GM10248 (cell line): ENCODE measurements around the gene ARL6IP4.

Experiments used
- CTCF ChIA-PET: fragments of 300-600 bp; sonication (Branson Sonifier 250); formaldehyde crosslinking; extraction: SDS; loops from one replicate; lab custom pipeline; 2021; ENCODE audit warnings: antibody characterized with exemption; lab: Yijun Ruan, JAX
- POLR2A ChIA-PET: fragments of 350-650 bp; sonication (Branson Sonifier 250); formaldehyde crosslinking; extraction: SDS; loops from one replicate; lab custom pipeline; 2020; ENCODE audit warnings: antibody characterized with exemption; lab: Yijun Ruan, JAX
- DNase-seq: peaks from one replicate; pipeline ENCODE4 v3.0.0; 2012; ENCODE audit errors: extremely low spot score
- TF ChIP-seq, protein P1 (sequence below): IDR thresholded peaks from 2 replicates; pipeline ENCODE4 v1.5.1; 2012; ENCODE audit warnings: mild to moderate bottlenecking, low read depth; ENCODE audit errors: extremely low read depth, missing control alignments, control extremely low read depth

ARL6IP4 gene

DNA sequence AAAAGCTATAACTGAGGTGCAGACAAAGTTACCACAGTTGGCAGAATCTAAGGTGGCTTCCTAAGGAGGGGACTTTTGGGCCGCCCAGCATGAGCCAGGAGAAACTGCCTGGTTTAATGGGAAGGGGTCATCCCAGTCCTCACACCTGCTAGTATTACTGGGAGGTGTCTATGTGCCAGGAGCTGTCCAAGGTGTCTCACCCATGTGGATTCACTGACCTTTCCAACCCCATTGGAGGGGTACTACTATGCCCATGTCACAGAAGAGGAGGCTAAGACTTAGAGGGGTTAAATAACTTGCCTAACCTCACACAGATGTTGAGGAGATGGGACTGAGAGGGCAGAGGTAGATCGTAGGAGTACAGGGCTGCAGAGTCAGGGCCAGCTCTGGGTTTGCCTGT lies 24.4 kb upstream of the ARL6IP4 start:
- ChIA-PET CTCF (interaction anchor here (1.5 to 4.9 kb wide), 7 partner anchors 10 to 162 kb away, joined by 3 to 27 read pairs (median 7); partner anchors contain the start of gene ABCB9), POLR2A (interaction anchor here (0.6 kb wide), 1 partner anchor 9 kb away, joined by 5 read pairs; no protein-coding TSS in a partner anchor)
- TF ChIP-seq, protein P1, sequence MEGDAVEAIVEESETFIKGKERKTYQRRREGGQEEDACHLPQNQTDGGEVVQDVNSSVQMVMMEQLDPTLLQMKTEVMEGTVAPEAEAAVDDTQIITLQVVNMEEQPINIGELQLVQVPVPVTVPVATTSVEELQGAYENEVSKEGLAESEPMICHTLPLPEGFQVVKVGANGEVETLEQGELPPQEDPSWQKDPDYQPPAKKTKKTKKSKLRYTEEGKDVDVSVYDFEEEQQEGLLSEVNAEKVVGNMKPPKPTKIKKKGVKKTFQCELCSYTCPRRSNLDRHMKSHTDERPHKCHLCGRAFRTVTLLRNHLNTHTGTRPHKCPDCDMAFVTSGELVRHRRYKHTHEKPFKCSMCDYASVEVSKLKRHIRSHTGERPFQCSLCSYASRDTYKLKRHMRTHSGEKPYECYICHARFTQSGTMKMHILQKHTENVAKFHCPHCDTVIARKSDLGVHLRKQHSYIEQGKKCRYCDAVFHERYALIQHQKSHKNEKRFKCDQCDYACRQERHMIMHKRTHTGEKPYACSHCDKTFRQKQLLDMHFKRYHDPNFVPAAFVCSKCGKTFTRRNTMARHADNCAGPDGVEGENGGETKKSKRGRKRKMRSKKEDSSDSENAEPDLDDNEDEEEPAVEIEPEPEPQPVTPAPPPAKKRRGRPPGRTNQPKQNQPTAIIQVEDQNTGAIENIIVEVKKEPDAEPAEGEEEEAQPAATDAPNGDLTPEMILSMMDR = no peak
- DNase-seq = no peak

DNA sequence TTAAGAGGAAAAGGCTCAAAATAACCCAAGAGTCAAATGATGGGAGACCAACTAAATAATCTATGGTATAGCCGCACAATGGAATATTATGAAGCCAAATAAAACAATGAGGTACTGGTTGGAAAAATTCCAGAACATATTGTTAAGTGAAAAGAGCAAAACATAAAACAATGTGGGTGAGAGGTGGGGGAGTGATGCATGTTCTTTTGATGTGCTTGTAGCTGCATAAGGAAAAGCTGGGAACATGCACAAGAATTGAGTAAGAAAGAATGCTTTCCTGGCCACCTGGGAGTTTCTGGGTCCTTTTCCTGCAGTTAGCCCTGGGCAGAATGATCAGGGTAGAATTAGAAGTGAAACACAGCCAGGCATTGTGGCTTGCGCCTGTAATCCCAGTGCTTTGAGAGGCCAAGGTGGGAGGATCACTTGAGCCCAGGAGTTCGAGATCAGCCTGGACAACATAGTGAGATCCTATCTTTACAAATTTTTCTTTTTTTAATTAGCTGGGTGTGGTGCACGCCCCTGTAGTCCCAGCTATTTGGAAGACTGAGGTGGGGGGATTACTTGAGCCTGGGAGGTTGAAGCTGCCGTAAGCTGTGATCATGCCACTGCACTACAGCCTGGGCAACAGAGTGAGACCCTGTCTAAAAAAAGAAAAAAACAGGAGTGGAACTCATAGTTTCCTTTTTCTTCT lies 22.1 kb upstream of the ARL6IP4 start:
- CTCF ChIA-PET = interaction anchor here (4.9 kb wide), 1 partner anchor 98 kb away, joined by 27 read pairs; no protein-coding TSS in a partner anchor
- no peak for DNase-seq
- TF ChIP-seq, protein P1 = no peak
- POLR2A ChIA-PET = no interaction called here

DNA sequence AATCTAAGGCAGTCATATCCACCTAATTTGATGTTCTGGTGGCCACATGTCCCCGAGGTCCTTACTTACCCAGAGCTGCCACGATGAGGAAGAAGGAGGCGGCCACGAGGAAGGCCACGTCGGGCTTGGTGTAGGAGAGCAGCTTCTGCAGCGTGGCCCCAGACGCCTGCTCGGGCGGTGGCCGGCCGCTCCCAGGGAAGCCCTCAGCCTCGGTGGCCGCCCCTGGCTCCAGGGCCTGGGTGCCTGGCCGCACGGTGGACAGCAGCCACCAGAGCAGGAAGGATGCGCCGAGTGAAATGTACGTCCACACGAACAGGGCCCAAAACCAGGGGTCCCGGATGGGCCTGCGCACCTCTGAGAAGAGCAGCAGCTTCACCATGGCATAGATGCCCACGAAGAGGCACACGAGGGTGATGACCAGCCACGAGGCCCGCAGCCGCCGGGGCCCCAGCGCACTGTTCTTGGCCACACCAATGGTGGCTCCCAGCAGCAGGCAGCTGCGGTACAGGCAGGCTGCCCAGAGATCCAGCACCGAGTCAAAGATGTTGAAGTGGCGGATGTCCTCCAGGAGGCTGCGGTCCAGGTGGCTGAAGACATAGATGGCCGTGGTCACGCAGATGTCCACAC lies 20.8 kb upstream of the ARL6IP4 start:
- CTCF ChIA-PET = interaction anchor here (4.9 kb wide), 1 partner anchor 100 kb away, joined by 27 read pairs; no protein-coding TSS in a partner anchor
- TF ChIP-seq, protein P1 = no peak
- POLR2A ChIA-PET = no interaction called here
- no peak for DNase-seq

DNA sequence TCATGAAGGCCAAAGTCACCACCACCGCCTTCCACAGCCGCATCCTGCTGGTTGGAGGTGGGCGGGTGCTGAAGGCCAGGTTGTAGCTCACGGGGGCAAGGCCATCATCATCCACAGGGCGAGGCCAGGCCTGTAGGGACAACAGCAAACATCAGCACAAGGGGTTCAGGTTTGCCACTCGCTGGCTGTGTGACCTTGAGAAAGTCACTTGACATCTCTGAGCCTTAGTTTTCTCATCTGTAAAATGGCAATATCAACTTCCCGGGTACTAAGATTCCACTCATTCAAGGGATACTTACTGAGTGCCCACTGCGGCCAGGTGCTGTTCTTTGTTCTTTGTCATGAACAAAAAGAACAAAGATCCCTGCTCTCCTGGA lies 20.3 kb upstream of the ARL6IP4 start:
- ChIA-PET CTCF (interaction anchor here (1.4 to 4.9 kb wide), 2 partner anchors 8 to 100 kb away, joined by 4 to 27 read pairs; no protein-coding TSS in a partner anchor), POLR2A (no interaction called here)
- no peak for DNase-seq
- TF ChIP-seq, protein P1 = no peak

DNA sequence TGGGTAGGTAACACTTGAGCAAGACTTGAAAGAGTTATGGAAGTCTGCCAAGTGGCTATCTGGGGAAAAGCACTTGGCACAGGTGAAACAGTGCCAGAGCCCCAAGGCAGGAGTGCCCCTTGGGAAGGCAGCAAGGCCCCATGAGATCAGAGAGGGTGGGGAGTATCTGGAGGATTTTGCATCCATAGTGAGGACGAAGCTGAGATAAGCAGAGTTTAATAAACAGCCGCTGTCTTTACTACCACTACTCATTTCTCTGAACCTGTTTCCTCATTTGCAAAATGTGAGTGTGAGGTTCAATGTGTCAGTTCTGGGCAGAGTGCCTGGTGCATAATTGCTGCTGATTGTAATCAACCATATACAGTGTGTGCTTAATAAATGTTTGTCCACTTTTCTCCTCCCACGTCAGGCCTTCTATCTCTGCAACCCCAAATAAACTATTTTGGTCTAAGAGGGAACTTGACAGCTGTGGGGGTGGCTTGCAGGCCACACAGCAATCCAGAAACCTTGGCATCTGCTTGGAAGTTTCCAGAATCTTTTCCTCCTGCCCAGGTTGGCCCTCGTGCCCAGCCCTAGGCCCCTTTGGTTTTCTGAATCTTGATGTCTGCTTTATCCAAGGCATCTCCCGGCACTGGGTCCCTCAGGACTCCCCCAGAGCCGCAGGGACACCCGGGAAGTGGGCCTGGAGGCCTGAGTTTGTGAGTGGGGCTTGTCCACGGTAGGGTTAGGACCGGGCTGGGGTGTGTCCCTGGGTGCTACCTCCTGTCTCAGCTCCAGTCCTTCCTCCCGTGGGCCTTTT lies 18.8 kb upstream of the ARL6IP4 start:
- POLR2A ChIA-PET = no interaction called here
- CTCF ChIA-PET = interaction anchor here (1.4 kb wide), 1 partner anchor 9 kb away, joined by 4 read pairs; no protein-coding TSS in a partner anchor
- DNase-seq = no peak
- TF ChIP-seq, protein P1 = no peak

DNA sequence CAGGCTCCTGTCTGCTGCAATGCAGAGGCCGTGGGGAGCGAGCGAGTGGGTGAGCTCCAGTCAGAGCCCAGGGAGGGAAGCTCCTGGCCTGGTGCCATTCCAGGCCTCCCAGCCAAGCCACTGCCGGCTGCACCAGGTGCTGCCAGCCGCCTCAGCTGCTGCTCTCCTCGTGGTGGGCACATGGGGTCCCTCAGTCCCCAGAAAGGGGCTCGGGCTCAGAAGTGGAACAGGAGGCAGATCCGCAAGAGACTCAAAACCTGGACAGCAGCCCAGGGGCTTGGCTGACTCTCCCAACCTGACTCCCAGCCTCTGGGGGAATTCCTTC lies 16.6 kb upstream of the ARL6IP4 start:
- TF ChIP-seq, protein P1 = no peak
- ChIA-PET POLR2A (no interaction called here), CTCF (interaction anchor here (1.5 to 1.6 kb wide), 2 partner anchors 9 to 103 kb away, joined by 3 to 5 read pairs; no protein-coding TSS in a partner anchor)
- no peak for DNase-seq
